Liver (tissue), 9 donors: Measurements from ENCODE around the gene PRELID2. TPM values are rescaled to one million over a fixed set of nuclear protein-coding genes. Genes with fewer than 3 reads are reported as not detected.

Source experiments
- DNase-seq: peaks from one replicate; pipeline ENCODE4 v3.0.0-alpha.2; 2017; ENCODE audit warnings: low spot score
- H3K27ac ChIP-seq, 2 donors: one replicate each; pipeline ENCODE4 v1.7.0; 2013; ENCODE audit warnings: inconsistent platforms in 2 of 2, low read length in 2 of 2, control low read depth in 1 of 2, low read depth in 1 of 2, mild to moderate bottlenecking in 1 of 2
- H3K27me3 ChIP-seq, 4 donors: one replicate each; pipeline versions ENCODE4 v1.6.1 to v1.7.0; 2013; ENCODE audit warnings: low read length in 3 of 4, inconsistent platforms in 1 of 4, mild to moderate bottlenecking in 1 of 4, moderate library complexity in 1 of 4; ENCODE audit not compliant: control insufficient read depth in 4 of 4, insufficient read depth in 4 of 4
- H3K36me3 ChIP-seq, 4 donors: one replicate each; pipeline versions ENCODE4 v1.6.1 to v1.7.0; 2013; ENCODE audit warnings: low read length in 3 of 4, mild to moderate bottlenecking in 3 of 4, low read depth in 1 of 4, moderate library complexity in 1 of 4; ENCODE audit not compliant: control insufficient read depth in 4 of 4, insufficient read depth in 3 of 4
- H3K4me1 ChIP-seq, 4 donors: one replicate each; pipeline versions ENCODE4 v1.6.1 to v1.7.0; 2013; ENCODE audit warnings: low read length in 3 of 4, mild to moderate bottlenecking in 3 of 4, moderate library complexity in 1 of 4; ENCODE audit not compliant: control insufficient read depth in 4 of 4, insufficient read depth in 4 of 4
- H3K4me3 ChIP-seq, 3 donors: one replicate each; pipeline versions ENCODE4 v1.6.1 to v1.7.0; 2013; ENCODE audit warnings: low read length in 3 of 3, control low read depth in 1 of 3, low read depth in 1 of 3, mild to moderate bottlenecking in 1 of 3
- H3K9ac ChIP-seq, 2 donors: one replicate each; pipeline ENCODE4 v1.7.0; 2013; ENCODE audit warnings: low read length in 2 of 2, mild to moderate bottlenecking in 2 of 2, moderate library complexity in 2 of 2, control low read depth in 1 of 2, low read depth in 1 of 2
- H3K9me3 ChIP-seq, 4 donors: one replicate each; pipeline versions ENCODE4 v1.6.1 to v1.7.0; 2013; ENCODE audit warnings: low read length in 3 of 4; ENCODE audit not compliant: control insufficient read depth in 4 of 4
- ATF3 ChIP-seq: IDR thresholded peaks from 2 replicates; pipeline ENCODE4 v1.6.1; 2016; ENCODE audit warnings: antibody characterized with exemption
- CTCF ChIP-seq: fragments of 150-350 bp; IDR thresholded peaks from 2 replicates; pipeline ENCODE4 v1.5.1; 2017; ENCODE audit warnings: improper control_type of control experiment, low read depth, low read length; ENCODE audit not compliant: missing input control
- EGR1 ChIP-seq, 2 donors: IDR thresholded peaks; 2 replicates each; pipeline ENCODE4 v1.6.1; 2016 to 2018; ENCODE audit warnings: antibody characterized with exemption in 2 of 2, low read depth in 2 of 2
- FOXA1 ChIP-seq: IDR thresholded peaks from 2 replicates; pipeline ENCODE4 v1.6.1; 2016; ENCODE audit warnings: antibody characterized with exemption
- FOXA2 ChIP-seq: IDR thresholded peaks from 2 replicates; pipeline ENCODE4 v1.6.1; 2016; ENCODE audit warnings: antibody characterized with exemption
- GABPA ChIP-seq, 2 donors: IDR thresholded peaks in 1 of 2; conservative IDR thresholded peaks in 1 of 2; 2 replicates each; pipeline ENCODE4 v1.6.1; 2016; ENCODE audit warnings: antibody characterized with exemption in 2 of 2, mild to moderate bottlenecking in 1 of 2, moderate library complexity in 1 of 2
- HNF4A ChIP-seq, 2 donors: conservative IDR thresholded peaks; 2 replicates each; pipeline ENCODE4 v1.6.1; 2016; ENCODE audit warnings: antibody characterized with exemption in 2 of 2, mild to moderate bottlenecking in 2 of 2
- JUND ChIP-seq, 2 donors: IDR thresholded peaks; 2 replicates each; pipeline ENCODE4 v1.6.1; 2016; ENCODE audit warnings: antibody characterized with exemption in 2 of 2
- MAX ChIP-seq: IDR thresholded peaks from 2 replicates; pipeline ENCODE4 v1.6.1; 2016; ENCODE audit warnings: antibody characterized with exemption
- RAD21 ChIP-seq, 2 donors: IDR thresholded peaks; 2 replicates each; pipeline ENCODE4 v1.6.1; 2016; ENCODE audit warnings: antibody characterized with exemption in 2 of 2, mild to moderate bottlenecking in 2 of 2
- REST ChIP-seq: IDR thresholded peaks from 2 replicates; pipeline ENCODE4 v1.6.1; 2016; ENCODE audit warnings: antibody characterized with exemption, mild to moderate bottlenecking
- RXRA ChIP-seq, 2 donors: IDR thresholded peaks; 2 replicates each; pipeline ENCODE4 v1.6.1; 2017 to 2018; ENCODE audit warnings: antibody characterized with exemption in 2 of 2, mild to moderate bottlenecking in 1 of 2
- TAF1 ChIP-seq: conservative IDR thresholded peaks from 2 replicates; pipeline ENCODE4 v1.6.1; 2016; ENCODE audit warnings: antibody characterized with exemption, mild to moderate bottlenecking
- YY1 ChIP-seq: IDR thresholded peaks from 2 replicates; pipeline ENCODE4 v1.6.1; 2016; ENCODE audit warnings: antibody characterized with exemption, mild to moderate bottlenecking
- ZBTB33 ChIP-seq: IDR thresholded peaks from 2 replicates; pipeline ENCODE4 v1.6.1; 2016; ENCODE audit warnings: antibody characterized with exemption
- WGBS: extraction: QIAGEN DNeasy Blood & Tissue Kit; methylation state at CpG from one replicate; pipeline ENCODE4 v1.1.7; 2013; 5-methylcytosine and 5-hydroxymethylcytosine counted together
- polyA plus RNA-seq, 2 donors: library from polyadenylated mRNA; stranded (reverse) in 1 of 2; unstranded in 1 of 2; fragments of 200-250 nt in 1 of 2; fragments of >200 nt in 1 of 2; fragmentation: Nextera tagmentation in 1 of 2; extraction: Ambion mirVana in 1 of 2; gene quantifications; one replicate each; pipeline versions ENCODE4 v1.2.1 to v1.2.3, GENCODE V29; 2013 to 2015
- total RNA-seq, 2 donors: library from RNA; depleted of rRNA; stranded (reverse); fragments of >200 nt; gene quantifications; one replicate each; pipeline ENCODE4 v1.2.3, GENCODE V29; 2014
- donor health status: healthy.
- donor health status: healthy.
- donor health status: healthy.
- donor health status: healthy.
- donor health status: healthy.

PRELID2 gene
- total and polyA plus RNA-seq, 4 donors, result 1.1 to 24.9 (median 4.5) TPM

DNA sequence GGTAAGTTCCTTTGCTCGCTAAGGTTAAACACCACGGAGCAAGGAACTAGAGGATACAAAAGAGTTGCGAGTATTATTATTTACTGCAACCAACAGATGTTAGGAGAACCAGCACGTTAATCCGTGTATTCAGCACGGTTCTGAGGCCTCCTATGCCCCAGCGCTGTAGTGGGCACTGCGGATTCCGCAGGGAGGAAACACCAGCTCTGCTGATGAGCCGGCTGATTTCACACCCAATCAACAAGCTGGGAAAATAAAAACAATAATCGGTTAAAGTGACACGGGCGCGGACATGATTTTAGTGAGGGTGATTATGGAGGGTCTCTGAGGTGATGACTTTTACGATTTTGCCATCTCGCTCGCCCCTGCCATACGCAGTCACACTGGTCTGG, 702 bp upstream of the PRELID2 start:
- WGBS, result 68% methylated on average over 18 of the region's 18 CpGs
- H3K4me1 ChIP-seq, result peaks cover 0 to 20% (median 10%) of the 10 kb centered on the region in 4 donors
- H3K36me3 ChIP-seq, result no peaks in the 10 kb centered on the region
- H3K27me3 ChIP-seq, result no peaks in the 10 kb centered on the region
- peak overlapping the region; percentile 56 to 66 for H3K9ac ChIP-seq
- peak overlapping the region; percentile 38 to 98 (median 66) for H3K4me3 ChIP-seq
- DNase-seq, result no peak
- peak overlapping the region; percentile 55 to 82 for H3K27ac ChIP-seq
- no peaks in the 10 kb centered on the region for H3K9me3 ChIP-seq
- TF ChIP-seq RXRA (IDR thresholded peaks at IDR 0.05) (no peak), YY1 (no peak), GABPA (IDR thresholded peaks at IDR 0.05 in 1 of 2, conservative IDR thresholded peaks at IDR 0.05 in 1 of 2) (no peak), EGR1 (IDR thresholded peaks at IDR 0.05; ENCODE audit: low read depth in 2 of 2) (no peak), ATF3 (no peak), MAX (no peak), TAF1 (no peak), REST (no peak), ZBTB33 (no peak), RAD21 (IDR thresholded peaks at IDR 0.05) (no peak), FOXA2 (no peak), CTCF (no peak), HNF4A (conservative IDR thresholded peaks at IDR 0.05) (no peak)

DNA sequence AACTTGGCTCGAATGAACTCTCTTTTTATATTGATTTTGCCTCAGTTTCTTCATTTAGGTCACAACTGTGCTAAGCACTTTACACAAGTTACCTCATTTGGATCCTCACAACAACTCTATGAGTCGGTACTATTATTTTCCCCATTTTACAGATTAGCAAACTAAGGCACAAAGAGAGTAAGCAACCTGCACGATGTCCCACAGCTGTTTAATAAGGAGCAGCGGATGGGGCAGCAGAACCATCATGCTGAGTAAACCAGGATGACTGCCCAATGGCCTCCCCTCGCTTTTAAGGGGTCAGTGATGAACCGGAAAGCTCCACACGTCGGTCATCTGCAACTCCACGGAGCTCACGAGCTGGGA, 607 bp downstream of the PRELID2 start:
- 18% methylated on average over 10 of the region's 10 CpGs for WGBS
- H3K4me1 ChIP-seq, result peaks cover 0 to 33% (median 20%) of the 10 kb centered on the region in 4 donors
- no peaks in the 10 kb centered on the region for H3K36me3 ChIP-seq
- H3K9ac ChIP-seq, result peak overlapping the region; percentile 61 to 70
- H3K27ac ChIP-seq, result no peak overlapping the region
- peak overlapping the region; percentile 66 to 98 (median 95) for H3K4me3 ChIP-seq
- no peak for DNase-seq
- no peaks in the 10 kb centered on the region for H3K27me3 ChIP-seq
- TF ChIP-seq FOXA1 (no peak), GABPA (IDR thresholded peaks at IDR 0.05 in 1 of 2, conservative IDR thresholded peaks at IDR 0.05 in 1 of 2) (no peak), JUND (IDR thresholded peaks at IDR 0.05) (no peak), EGR1 (IDR thresholded peaks at IDR 0.05; ENCODE audit: low read depth in 2 of 2) (no peak), RXRA (IDR thresholded peaks at IDR 0.05) (no peak), ZBTB33 (no peak), YY1 (no peak), TAF1 (no peak), CTCF (no peak), FOXA2 (no peak)
- no peaks in the 10 kb centered on the region for H3K9me3 ChIP-seq
